ENCODE data around the gene MXRA7.
"Not testable (repeated sequence)": the region's sequence is repeated elsewhere in the genome, so short reads cannot be mapped to it uniquely, and the experiment has no call there.

MXRA7 gene, protein sequence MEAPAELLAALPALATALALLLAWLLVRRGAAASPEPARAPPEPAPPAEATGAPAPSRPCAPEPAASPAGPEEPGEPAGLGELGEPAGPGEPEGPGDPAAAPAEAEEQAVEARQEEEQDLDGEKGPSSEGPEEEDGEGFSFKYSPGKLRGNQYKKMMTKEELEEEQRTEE

DNA sequence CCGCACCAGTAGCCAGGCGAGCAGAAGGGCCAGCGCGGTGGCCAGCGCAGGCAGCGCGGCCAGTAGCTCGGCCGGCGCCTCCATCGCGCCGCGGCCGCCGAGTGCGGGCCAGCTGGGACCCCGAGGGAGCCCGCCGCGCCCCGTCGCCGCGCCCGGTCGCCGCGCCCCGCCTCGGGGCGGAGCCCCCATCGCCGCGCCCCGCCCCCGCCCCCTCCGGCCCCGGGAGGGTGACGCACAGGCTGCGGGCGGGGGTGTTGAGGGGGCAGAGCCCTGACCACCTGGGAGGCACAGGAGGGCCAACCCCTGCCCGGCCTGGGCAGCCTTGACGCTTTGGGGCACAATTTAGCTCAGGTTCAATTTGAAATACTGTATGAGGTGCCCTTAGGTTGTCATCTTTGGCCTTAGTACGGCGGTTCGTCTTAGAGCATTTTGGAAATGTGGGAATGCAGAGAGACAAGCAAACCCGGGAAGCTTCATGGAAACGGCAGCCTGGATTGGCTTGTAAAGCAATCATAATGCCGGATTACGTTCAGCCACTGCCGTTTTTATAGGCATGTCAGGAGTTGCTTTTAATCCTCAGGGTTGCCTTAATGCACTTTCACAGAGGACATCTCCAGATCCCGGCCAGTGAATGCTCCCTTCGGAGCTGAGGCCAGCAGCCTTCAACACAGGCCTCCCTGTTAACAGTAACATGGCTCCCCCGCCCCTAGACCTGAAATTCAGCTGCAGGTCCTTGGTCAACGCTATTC, at the start of gene MXRA7:
TSS of gene MXRA7 (minus strand) at position 103 of the 749 bp plus-strand sequence. CDS start at position 84, 19 bp downstream.
- DNase-seq (ENCODE audit: low spot score) = peak; percentile 68

DNA sequence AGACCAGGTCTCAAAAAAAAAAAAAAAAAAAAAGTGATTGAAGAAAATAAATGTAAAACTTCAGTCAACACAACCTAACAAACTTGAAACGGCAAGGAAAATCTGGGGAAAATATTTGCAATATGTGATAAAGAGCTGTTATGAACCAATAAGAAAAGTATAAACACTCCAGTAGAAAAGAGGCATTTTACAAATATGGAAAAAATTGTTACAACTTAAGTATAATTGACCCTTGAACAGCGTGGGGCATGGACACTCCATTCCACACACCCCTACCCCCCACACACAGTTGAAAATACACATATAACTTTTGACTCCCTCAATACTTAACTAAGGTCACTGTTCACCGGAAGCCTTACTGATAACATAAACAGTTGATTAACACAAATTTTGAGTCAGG, 47.8 kb upstream of the MXRA7 start:
- no peak for DNase-seq (ENCODE audit: low spot score)

DNA sequence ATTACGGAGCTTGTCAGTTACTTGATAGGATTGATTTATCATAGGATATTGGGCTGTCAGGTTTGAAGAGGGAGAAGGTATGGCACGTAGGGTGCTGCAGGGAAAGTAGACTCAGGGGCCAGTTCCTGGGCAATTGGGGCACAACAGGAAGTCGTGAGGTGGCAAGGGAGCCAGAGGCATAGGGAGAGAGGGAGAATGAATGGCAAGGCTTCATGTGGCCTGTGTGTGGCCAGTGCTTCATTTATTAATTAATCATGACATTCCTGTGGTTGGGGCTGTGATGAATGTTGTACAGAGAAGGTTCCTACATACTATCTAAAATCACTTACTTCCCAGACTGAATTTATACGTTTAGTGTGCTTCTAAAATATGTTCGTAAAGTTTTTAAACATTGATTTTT, 46.5 kb upstream of the MXRA7 start:
- DNase-seq (ENCODE audit: low spot score) = no peak

DNA sequence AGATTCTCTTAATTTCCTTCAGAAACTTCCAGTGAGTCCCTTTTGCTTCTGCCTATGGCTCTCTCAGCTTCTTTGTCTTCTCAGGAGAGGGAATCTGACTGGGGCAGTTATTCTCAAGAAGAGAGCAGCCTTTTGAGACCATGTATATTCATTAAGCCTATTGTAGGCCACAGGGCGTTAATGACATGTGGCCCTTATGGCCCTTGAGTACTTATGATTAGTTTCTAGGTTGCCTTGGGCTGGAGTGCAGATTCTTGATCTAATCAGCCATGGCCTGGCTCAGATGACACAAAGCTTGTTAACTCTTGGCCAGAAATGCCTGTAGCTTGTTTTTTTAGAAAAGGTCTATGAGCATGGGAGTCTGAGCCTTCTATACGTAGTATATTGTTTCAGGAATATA, 44.5 kb upstream of the MXRA7 start:
- DNase-seq (ENCODE audit: low spot score) = no peak

DNA sequence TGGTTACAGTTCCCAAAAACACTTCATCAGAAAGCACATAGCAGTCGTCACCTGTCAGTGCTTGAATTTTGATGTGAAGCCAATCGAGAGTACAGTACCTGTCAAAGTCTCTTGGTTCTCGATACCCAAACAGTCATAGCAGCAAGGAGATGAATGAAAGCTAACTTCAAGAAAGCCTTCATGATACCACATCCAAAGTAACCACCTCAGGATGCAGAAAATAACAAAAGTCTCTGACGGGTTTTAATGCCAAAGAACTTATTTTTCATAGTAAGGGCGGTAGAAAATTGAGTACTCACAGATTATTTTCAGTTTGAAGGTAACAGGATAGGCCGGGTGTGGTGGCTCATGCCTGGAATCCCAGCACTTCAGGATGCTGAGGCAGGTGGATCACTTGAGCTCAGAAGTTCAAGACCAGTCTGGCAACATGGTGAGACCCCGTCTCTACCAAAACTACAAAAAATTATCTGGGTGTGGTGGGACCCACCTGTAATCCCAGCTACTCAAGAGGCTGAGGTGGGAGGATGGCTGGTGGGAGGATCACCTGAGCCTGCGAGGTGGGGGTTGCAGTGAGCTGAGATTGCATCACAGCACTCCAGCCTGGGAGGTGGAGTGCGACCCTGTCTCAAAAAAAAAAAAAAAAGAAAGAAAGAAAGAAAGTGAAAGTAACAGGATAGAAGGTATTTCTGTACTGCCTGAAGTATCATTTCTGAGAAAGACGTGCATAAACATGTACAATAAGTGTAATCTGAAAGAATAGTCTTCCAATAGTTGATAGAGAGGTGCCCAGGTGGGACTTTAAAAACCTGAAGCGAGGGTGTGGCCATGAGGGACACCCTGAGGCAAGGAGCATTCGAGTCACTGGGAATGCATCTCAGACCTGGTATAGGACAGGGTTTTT, 42.5 kb upstream of the MXRA7 start:
- no peak for DNase-seq (ENCODE audit: low spot score)

DNA sequence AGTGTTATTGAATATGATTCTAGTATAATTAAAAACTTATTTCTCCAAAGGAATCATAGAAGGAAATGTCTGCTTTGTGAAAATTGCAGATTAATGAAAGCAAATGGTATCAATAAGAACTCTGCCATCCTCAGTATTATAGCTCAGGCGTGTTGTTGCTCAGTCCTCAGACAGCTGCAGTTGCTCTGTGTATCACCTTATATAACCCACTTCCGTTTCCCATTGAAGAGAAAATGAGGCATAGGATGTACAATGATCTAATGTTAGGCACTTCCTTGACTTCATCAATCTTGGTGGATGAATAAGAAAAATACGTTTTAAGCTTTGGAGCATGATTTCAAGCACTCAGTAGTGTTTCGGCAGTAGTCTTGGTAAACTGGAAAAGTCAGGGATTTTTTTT, 41.2 kb upstream of the MXRA7 start:
- DNase-seq (ENCODE audit: low spot score) = no peak

DNA sequence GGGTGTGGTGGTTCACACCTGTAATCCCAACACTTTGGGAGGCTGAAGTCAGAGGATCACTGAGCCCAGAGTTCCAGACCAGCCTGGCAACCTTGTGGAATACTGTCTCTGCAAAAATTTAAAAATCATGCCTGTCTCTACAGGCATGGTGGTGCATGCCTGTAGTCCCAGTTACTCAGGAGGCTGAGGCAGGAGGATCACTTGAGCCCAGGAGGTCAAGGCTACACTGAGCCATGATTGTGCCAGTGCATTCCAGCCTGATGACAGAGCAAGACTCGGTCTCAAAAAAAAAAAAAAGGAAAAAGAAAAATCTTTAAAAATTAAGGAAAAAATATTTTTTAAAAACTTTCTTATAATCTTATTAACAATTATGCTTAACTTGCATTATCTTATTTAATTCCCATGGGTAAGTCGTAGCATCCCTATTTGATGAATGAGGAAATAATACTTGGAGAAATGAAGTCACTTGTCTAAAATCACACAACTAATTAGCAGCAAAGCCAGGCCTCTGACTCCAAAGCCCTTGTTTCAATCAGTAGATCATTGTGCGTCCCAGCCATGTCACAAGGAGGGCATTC, 40.7 kb upstream of the MXRA7 start:
- DNase-seq (ENCODE audit: low spot score) = no peak

DNA sequence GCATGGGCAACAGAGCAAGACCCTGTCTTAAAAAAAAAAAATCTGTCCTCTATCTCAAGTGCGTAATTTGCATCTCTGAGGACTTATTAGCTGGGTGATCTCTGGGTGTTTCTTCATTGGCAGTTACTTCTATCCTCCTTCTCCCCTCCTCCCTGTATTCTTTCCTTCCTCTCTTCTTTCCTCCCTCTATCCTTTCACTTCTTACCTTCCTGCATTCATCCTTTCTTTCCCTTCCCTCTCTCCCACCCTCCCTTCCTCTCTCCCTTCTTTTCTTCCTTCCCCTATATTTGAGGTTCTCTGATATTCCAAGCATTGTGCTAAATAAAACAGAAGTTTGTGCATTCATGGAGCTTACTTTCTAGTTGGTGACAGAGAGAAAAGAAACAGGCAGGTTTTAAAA, 37.9 kb upstream of the MXRA7 start:
- DNase-seq (ENCODE audit: low spot score) = no peak

DNA sequence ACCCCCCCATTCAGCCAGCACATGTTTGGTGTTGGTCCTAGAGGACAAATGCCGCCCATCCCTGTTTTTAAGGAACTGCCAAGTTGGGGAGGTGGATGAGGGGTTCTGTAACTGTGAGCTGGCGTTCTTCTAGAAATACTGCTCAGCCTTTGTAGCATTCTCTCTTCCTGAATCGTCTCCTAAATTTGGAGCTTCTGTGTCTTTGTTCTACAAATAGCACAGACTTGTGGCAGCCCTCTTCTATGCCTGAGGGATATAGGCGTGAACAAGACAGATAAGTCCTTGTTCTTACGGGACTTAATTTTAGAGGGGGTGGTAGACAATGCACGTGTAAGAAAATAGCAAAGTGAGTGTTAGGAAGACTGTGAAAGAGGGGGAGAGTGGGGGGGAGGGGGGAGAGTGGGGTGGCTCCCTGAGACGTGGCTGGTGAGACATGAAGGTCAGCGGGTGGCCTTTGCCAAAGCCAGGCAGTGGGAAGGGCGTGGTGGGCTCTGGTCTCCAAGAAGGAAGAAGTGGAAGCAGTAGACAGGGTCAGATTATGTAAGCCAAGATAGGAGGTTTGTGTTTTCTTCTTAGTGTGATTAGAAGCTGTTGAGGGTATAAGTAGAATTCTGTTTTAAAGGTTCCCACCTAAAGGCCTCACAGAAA, 37.1 kb upstream of the MXRA7 start:
- no peak for DNase-seq (ENCODE audit: low spot score)

DNA sequence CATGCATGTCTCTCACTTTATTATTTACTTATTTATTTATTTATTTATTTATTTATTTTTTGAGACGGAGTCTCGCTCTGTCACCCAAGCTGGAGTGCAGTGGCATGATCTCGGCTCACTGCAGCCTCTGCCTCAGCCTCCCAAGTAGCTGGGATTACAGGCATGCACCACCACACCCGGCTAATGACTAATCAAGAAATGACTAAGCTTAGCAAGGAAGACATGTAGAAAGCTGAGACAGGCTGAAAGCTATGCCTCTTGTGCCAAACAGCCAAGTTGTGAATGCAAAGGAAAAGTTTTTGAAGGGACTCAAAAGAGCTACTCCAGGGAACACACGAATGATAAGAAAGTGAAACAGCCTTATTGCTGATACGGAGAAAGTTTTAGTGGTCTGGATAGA, 35.0 kb upstream of the MXRA7 start:
- not testable (repeated sequence) for DNase-seq (ENCODE audit: low spot score)

DNA sequence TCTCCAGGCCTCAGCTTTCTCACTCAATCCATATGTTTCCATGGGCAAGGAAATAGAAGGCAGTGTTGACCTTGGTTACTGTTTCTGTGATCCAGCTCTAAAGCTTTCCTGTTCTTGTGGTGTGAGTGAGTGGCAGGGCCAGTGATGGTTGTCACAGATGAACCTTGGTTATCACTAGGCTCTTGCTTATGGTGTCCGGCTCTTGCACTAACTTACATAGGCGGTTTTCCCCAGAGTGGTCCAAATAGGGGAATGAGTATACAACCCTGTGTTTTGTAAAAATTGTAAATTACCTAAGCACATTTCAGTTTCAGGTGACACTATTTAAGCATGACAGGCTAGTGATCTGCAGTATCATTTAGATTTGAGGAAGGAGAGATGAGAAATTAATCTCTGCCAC, 34.0 kb upstream of the MXRA7 start:
- no peak for DNase-seq (ENCODE audit: low spot score)

DNA sequence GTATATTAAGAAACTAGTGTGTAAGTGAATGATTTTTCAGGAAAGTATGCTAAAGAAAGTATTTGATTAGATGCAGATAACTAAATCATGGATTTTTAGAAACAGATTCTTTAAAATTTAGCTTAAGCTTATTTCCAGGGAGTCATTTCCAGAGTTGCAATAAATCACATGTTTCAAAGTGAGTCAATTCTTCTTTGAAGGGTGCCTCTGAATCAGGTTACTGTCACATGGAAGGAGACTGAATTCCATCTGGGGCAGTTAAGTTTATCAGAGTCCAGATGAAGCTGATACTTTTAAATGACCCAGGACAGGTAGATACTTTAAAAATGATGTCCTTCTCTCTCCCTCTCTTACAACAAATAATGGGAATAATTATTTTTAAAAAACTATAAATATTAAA, 32.2 kb upstream of the MXRA7 start:
- no peak for DNase-seq (ENCODE audit: low spot score)

DNA sequence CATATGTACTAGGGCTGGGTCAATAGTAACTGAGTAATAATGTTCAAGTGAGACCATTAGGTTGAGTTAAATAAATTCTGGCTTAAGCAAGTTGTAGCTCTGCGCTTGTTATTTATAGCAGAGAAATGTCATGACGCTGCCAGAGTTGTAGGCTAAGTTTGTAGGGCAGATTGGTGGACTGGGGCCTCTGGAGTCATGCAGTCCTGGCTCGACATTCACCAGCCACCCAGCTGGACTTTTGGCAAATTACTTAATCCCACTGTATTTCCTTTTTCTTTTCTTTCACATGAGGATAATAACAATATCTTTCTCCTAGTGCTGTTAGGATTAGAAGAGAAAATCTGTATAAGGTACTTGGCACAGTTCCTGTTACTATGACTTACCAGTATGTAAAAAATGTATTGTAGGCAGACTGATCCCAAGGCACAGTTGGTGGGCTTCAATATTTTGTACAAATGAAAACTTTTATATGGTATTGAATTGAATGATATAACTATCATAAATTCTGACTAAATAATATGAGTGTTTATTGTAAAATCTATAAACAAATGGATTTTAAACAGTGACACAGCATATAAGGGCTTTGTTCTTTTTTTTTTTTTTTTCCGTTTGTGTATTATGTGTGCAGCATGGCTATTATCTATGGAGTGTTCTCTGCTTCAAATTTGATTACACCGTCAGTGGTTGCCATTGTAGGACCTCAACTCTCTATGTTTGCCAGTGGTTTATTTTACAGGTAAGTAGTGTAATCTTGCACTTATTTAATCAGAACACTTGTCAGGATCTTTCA, 29.8 kb upstream of the MXRA7 start:
- DNase-seq (ENCODE audit: low spot score) = no peak

DNA sequence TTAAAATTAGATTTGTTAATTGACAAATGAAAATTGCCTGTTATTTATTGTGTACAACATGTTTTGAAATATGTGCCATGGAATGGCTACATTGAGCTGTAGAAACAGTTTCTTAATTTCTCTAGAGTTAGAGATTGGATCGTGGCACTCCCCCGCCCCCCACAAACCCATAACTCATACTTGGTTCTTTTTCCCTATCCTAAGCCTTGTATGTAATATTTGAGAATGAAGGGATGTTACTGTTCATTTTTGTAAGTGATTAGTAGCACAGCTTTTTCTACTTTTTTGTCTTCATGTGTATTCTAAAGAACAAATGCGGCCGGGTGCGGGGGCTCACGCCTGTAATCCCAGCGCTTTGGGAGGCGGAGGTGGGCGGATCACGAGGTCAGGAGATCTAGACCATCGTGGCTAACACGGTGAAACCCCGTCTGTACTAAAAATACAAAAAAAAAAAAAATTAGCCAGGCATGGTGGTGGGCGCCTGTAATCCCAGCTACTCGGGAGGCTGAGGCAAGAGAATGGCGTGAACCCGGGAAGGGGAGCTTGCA, 28.9 kb upstream of the MXRA7 start:
- not testable (repeated sequence) for DNase-seq (ENCODE audit: low spot score)

DNA sequence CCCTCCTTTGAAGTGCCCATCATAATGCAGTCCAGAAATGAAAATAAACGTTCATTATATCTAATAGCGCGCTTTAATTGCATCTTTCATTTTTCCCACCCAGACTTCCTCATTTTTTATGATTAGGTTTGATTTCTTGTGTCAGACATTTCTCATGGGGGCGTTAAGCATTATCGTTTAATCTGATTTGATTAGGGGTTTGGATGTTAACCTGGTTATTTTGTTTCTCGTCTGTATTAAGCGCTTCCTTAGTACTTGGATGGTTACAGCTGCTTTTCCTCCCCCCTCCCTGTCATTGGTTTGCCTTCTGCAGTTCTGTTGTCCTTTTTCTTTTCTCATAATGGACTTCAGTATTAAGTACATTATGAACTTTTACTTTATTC, 27.7 kb upstream of the MXRA7 start:
- DNase-seq (ENCODE audit: low spot score) = no peak

DNA sequence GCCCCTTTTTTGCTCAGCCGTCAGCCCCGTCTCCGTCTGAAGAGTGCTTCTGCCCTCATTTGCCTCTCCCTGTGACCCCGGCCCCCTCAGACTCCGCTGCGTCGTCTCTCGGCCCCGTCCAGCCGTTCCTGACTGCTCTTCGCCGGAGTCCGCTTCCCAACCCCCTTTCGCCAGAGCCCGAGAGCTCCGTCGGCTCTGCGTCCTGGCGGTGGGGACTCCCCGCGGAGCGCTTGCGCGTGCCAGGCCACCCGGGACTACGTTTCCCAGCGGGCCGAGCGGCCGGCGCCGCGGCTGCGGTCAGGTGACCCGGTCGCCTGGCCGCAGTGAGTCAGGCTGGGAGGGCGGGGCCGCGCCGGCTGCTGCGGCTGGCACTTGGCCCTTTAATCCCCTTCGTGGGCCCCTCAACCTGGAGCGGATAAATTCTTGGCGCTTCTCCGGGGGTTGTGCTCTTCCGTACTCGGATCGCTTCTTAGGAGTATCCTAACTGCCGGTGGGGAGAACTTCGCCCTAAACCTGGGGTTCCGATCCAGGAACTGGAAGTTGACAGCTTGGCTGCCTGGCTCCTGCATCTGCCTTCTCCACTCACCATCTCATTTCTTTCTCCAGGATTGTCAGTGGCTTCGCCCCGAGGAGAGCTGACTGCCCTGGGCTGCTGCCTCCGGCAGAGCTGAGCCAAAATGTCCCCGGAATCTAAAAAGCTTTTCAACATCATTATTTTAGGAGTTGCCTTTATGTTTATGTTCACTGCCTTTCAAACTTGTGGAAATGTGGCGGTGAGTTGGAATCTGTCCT, 27.1 kb upstream of the MXRA7 start, which contains the start of gene MFSD11:
TSS of gene MFSD11 (plus strand) at position 444 of the 792 bp plus-strand sequence. CDS start at position 678, 234 bp downstream.
- peak; percentile 92 for DNase-seq (ENCODE audit: low spot score)

DNA sequence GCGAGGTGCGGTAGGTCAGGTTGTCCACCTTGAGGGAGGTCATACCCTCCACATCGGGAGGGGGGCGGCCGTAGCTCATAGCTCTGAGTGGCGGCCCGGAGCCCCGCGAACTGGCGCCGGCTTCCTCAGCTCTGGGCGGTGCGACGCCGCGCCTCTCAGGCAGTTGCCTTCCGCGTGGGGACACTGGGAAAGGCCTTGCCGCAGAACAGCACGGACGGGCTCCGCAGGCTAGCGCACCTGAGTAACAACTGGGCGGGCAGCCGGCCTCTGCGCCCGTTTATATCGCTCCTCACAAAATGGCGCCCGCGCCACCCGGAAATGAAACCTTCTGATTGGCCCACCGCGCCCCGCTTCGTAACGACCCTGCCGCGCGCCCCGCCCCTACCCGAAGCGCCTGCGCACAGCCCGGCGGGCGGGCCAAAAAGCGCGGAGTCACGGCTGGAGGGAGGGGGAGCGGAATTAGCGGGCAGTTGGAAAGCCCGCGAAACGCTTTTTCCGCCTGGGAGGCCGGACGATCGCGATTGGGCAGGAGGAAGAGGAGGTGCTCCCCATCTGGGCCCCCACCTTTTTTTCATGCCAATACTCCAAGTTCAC, 26.4 kb upstream of the MXRA7 start, which contains the start of gene SRSF2:
TSS of gene SRSF2 (minus strand) at position 250 of the 594 bp plus-strand sequence. CDS start at position 79, 171 bp downstream.
- DNase-seq (ENCODE audit: low spot score) = peak; percentile 98

DNA sequence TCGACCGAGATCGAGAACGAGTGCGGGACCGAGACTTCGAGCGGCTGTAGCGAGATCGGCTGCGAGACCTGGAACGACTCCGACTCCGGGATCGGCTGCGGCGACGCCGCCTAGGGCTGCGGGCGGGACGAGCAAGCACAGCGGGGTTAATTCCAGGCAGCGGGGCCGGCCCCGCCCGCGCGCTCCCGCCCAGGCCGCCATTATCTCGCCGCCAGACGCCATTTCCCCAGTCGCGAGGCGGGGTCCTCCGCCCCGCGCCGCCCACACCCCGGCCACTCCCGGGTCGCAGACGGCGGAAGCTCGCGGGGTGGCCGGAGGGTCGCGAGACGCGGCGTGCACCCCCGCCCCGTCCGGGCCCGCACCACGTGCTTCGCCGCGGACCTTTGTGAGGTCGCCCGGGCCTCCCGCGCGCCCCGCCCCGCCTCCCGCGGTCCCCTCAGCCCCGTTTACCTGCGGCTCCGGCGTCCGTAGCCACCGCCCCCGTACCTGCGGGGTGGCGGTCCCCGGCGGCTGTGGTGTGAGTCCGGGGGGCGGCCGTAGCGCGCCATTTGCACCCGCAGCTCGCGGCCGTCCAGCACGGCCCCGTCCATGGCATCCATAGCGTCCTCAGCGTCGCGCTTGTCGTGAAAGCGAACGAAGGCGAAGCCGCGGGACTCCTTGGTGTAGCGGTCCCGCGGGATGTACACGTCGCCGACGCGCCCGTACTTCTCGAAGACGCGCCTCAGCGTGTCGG, 25.8 kb upstream of the MXRA7 start:
- DNase-seq (ENCODE audit: low spot score) = peak; percentile 59

All from LoVo (cell line).